NOMO-1 treated with dmso at 0.1 percent for 144 hours (cell line): ENCODE measurements around the gene CD164L2.
"Not testable (repeated sequence)": the region's sequence is repeated elsewhere in the genome, so short reads cannot be mapped to it uniquely, and the experiment has no call there.

Experiments used
- DNase-seq: peaks from one replicate; lab custom pipeline; 2025; ENCODE audit not compliant: unreplicated experiment; lab: John Stamatoyannopoulos, UW

Gene CD164L2

GRCh38 chr1:27391511-27392095, 8.5 kb upstream of the CD164L2 start:
- DNase-seq: no peak

- no peak for DNase-seq
Observed at GRCh38 chr1:27388337-27389005, 5.3 kb upstream of the CD164L2 start.

GRCh38 chr1:27384797-27385196, 1.7 kb upstream of the CD164L2 start:
- not testable (repeated sequence) for DNase-seq

GRCh38 chr1:27383661-27384060, 528 bp upstream of the CD164L2 start:
- no peak for DNase-seq

GRCh38 chr1:27381969-27382762, 967 bp downstream of the CD164L2 start:
- DNase-seq: no peak

GRCh38 chr1:27380766-27381733, 2.1 kb downstream of the CD164L2 start:
- DNase-seq: no peak

GRCh38 chr1:27380224-27380623, 2.9 kb downstream of the CD164L2 start:
- no peak for DNase-seq

- no peak for DNase-seq
Observed at GRCh38 chr1:27379564-27380122, 3.5 kb downstream of the CD164L2 start.

GRCh38 chr1:27377760-27378495, 5.2 kb downstream of the CD164L2 start:
- DNase-seq: no peak

GRCh38 chr1:27374362-27375086, 8.6 kb downstream of the CD164L2 start, which contains the start of gene FCN3:
FCN3 (minus strand) TSS chr1:27374824; CDS start chr1:27374818, 6 bp downstream.
- DNase-seq: no peak

GRCh38 chr1:27372808-27373690, 10.1 kb downstream of the CD164L2 start:
- DNase-seq: no peak

- no peak for DNase-seq
Observed at GRCh38 chr1:27372022-27372807, 10.9 kb downstream of the CD164L2 start.

- DNase-seq: no peak
Observed at GRCh38 chr1:27368869-27369582, 14.1 kb downstream of the CD164L2 start.

- no peak for DNase-seq
Observed at GRCh38 chr1:27367160-27367650, 15.9 kb downstream of the CD164L2 start.

GRCh38 chr1:27366411-27367159, 16.5 kb downstream of the CD164L2 start, which contains the start of gene MAP3K6:
MAP3K6 (minus strand) TSS chr1:27366961; CDS start chr1:27366597, 364 bp downstream.
- peak; percentile 51 for DNase-seq

- DNase-seq: peak; percentile 9
Observed at GRCh38 chr1:27366113-27366410, 17.1 kb downstream of the CD164L2 start.
